ENCODE results near the gene FAM98B.

- no peak for TF ChIP-seq CTCF (IDR thresholded peaks at IDR 0.05)
- TF ChIP-seq EP300 (IDR thresholded peaks at IDR 0.05) = no peak
- no peak for TF ChIP-seq POLR2AphosphoS5 (IDR thresholded peaks at IDR 0.05)
- TF ChIP-seq POLR2A (IDR thresholded peaks at IDR 0.05; ENCODE audit: low read depth) = no peak
Observed at GRCh38 chr15:38481761-38482160, 27.8 kb downstream of the FAM98B start.
